Measurements from ENCODE around the gene SLC16A11. TPM values are rescaled to one million over a fixed set of nuclear protein-coding genes. Genes with fewer than 3 reads are reported as not detected.
"Not testable (repeated sequence)": the region's sequence is repeated elsewhere in the genome, so short reads cannot be mapped to it uniquely, and the experiment has no call there.

SLC16A11 gene
- total and polyA plus RNA-seq, 9 of the 15 experiments (the other 6 are each of a cell fraction or from before 2014, with no cell fraction given), result not detected

DNA sequence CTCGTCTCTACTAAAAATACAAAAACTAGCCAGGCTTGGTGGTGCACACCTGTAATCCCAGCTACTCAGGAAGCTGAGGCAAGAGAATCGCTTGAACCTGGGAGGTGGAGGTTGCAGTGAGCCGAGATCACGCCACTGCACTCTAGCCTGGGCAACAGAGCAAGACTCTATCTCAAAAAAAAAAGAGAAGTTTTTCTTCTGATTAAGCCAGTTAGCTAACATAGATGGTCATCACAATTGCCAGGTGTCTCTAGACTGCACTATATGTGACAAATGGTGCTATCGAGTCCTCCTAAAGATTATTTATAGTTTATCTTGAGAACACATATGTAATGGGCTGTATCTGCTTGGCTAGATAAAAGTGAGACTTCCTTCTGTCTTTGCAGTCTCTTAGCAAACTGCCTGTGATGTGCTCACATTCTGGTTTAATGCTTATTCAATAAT lies 50.3 kb downstream of the SLC16A11 start:
- in situ Hi-C loops (cut with MboI), result not testable (repeated sequence)
- DNase-seq (ENCODE audit: extremely low read depth in 1 of 4, low spot score in 3 of 4) (peak; percentile 29 to 86 (median 48)), FAIRE-seq (peak; percentile 84)
- TF ChIP-seq TBL1XR1 (IDR thresholded peaks at IDR 0.05; ENCODE audit: low read length in 2 of 2) (peak in 1 of 2 experiments; percentile 88; a peak in 2 of 4 replicates), GATAD2B (IDR thresholded peaks at IDR 0.05; ENCODE audit: borderline replicate concordance) (peak; percentile 82), MEF2A (IDR thresholded peaks at IDR 0.05; ENCODE audit: control insufficient read depth, low read depth, low read length) (peak; percentile 91), NFIC (IDR thresholded peaks at IDR 0.05) (peak; percentile 88), SMARCA4 (IDR thresholded peaks at IDR 0.05) (peak; percentile 94), BCOR (IDR thresholded peaks at IDR 0.05) (peak; percentile 89), ZNF384 (IDR thresholded peaks at IDR 0.05; ENCODE audit: low read depth, low read length) (peak; percentile 42; the same call in 1 of the 2 replicates), ZNF121 (CRISPR knock-in tag; conservative IDR thresholded peaks at IDR 0.05) (peak; percentile 93), SMARCC2 (IDR thresholded peaks at IDR 0.05; ENCODE audit: low read depth) (peak; percentile 83), FOXJ2 (tag; IDR thresholded peaks at IDR 0.05) (0 out of 2 replicates have a peak, but pooled peaks have one; percentile 38), CBFA2T3 (IDR thresholded peaks at IDR 0.05) (peak; percentile 98), PML (IDR thresholded peaks at IDR 0.05; ENCODE audit: low read length) (peak; percentile 94), KLF16 (IDR thresholded peaks at IDR 0.05) (peak; percentile 95), SMARCA5 (IDR thresholded peaks at IDR 0.05) (peak; percentile 65; the same call in 1 of the 2 replicates), CBFA2T2 (conservative IDR thresholded peaks at IDR 0.05) (peak; percentile 97), HDAC2 (IDR thresholded peaks at IDR 0.05) (peak; percentile 65), LEF1 (IDR thresholded peaks at IDR 0.05) (peak; percentile 93; the same call in 1 of the 2 replicates), CCNT2 (IDR thresholded peaks at IDR 0.05; ENCODE audit: borderline replicate concordance, extremely low read depth, insufficient read length, low read depth, low read length) (peak; percentile 87), KHSRP (IDR thresholded peaks at IDR 0.05) (0 out of 2 replicates have a peak, but pooled peaks have one; percentile 50)
- TF ChIP-seq, protein P1, sequence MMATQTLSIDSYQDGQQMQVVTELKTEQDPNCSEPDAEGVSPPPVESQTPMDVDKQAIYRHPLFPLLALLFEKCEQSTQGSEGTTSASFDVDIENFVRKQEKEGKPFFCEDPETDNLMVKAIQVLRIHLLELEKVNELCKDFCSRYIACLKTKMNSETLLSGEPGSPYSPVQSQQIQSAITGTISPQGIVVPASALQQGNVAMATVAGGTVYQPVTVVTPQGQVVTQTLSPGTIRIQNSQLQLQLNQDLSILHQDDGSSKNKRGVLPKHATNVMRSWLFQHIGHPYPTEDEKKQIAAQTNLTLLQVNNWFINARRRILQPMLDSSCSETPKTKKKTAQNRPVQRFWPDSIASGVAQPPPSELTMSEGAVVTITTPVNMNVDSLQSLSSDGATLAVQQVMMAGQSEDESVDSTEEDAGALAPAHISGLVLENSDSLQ (IDR thresholded peaks at IDR 0.05), result peak; percentile 66
- TF ChIP-seq, protein P2, sequence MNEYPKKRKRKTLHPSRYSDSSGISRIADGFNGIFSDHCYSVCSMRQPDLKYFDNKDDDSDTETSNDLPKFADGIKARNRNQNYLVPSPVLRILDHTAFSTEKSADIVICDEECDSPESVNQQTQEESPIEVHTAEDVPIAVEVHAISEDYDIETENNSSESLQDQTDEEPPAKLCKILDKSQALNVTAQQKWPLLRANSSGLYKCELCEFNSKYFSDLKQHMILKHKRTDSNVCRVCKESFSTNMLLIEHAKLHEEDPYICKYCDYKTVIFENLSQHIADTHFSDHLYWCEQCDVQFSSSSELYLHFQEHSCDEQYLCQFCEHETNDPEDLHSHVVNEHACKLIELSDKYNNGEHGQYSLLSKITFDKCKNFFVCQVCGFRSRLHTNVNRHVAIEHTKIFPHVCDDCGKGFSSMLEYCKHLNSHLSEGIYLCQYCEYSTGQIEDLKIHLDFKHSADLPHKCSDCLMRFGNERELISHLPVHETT (CRISPR knock-in tag; conservative IDR thresholded peaks at IDR 0.05 in 1 of 2, IDR thresholded peaks at IDR 0.05 in 1 of 2), result peak in 1 of 2 experiments; percentile 56; a peak in 2 of 4 replicates
- TF ChIP-seq, protein P3, sequence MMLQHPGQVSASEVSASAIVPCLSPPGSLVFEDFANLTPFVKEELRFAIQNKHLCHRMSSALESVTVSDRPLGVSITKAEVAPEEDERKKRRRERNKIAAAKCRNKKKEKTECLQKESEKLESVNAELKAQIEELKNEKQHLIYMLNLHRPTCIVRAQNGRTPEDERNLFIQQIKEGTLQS (IDR thresholded peaks at IDR 0.05), result peak; percentile 19; the same call in 1 of the 2 replicates
- TF ChIP-seq, protein P3 (CRISPR knock-in tag; conservative IDR thresholded peaks at IDR 0.05), result not testable (repeated sequence)

More for the DNA sequence above, 50.3 kb downstream of the SLC16A11 start:
- Histone ChIP-seq H3K27ac (ENCODE audit: extremely low read depth, low read depth, low read length) (peak overlapping the region; percentile 91), H3K4me1 (replicated peaks in 1 of 2; ENCODE audit: control insufficient read depth in 2 of 2, insufficient read depth in 2 of 2, low read length in 2 of 2) (peaks cover 30 to 38% of the 10 kb centered on the region in 2 experiments), H2AFZ (ENCODE audit: low read depth, low read length) (peak overlapping the region; percentile 78), H3K36me3 (ENCODE audit: control insufficient read depth, insufficient read depth, low read length) (peaks cover 23% of the 10 kb centered on the region), H3K9ac (ENCODE audit: insufficient read depth in 1 of 2, low read depth in 2 of 2, low read length in 2 of 2) (peak overlapping the region in 1 of 2 experiments; percentile 70; a peak in 2 of 4 replicates), H3K4me2 (ENCODE audit: insufficient read depth, low read length) (peak overlapping the region; percentile 52; the same call in 1 of the 2 replicates)
- H3K9me1 ChIP-seq (ENCODE audit: control insufficient read depth, insufficient read depth, low read length); H4K20me1 ChIP-seq (replicated peaks; ENCODE audit: control insufficient read depth, insufficient read depth, low read length); H3K27me3 ChIP-seq (ENCODE audit: control insufficient read depth in 2 of 2, insufficient read depth in 2 of 2, low read length in 2 of 2); H3K4me3 ChIP-seq; H3K9me3 ChIP-seq (replicated peaks; ENCODE audit: control insufficient read depth, insufficient read depth, low read depth, low read length); H3K79me2 ChIP-seq (ENCODE audit: control insufficient read depth, insufficient read depth, low read length); intact Hi-C loops (cut with micrococcal nuclease); BruUV-seq (replicated peaks): not testable (repeated sequence)
- ATAC-seq, result peak; percentile 79
- ChIA-PET POLR2A (interaction anchor here (1.0 to 1.2 kb wide), 3 partner anchors 9 to 83 kb away, joined by 3 to 4 read pairs (median 3); no protein-coding TSS in a partner anchor), CTCF (ENCODE audit: low intra/inter-chr PET ratio) (interaction anchor here (0.9 kb wide), 1 partner anchor 83 kb away, joined by 3 read pairs; no protein-coding TSS in a partner anchor)
- WGBS (ENCODE audit: insufficient coverage, low coverage, missing lambda C conversion rate), result 4% methylated on average over 4 of the region's 5 CpGs
